GM21723 (cell line): Measurements from ENCODE around the gene PTCH1.

Source experiments
- ATAC-seq: cut with Tn5 transposase; IDR thresholded peaks from one replicate; pipeline ENCODE4 v1.9.1; 2021; ENCODE audit warnings: mild to moderate bottlenecking, moderate library complexity; ENCODE audit not compliant: unreplicated experiment

Gene PTCH1

DNA sequence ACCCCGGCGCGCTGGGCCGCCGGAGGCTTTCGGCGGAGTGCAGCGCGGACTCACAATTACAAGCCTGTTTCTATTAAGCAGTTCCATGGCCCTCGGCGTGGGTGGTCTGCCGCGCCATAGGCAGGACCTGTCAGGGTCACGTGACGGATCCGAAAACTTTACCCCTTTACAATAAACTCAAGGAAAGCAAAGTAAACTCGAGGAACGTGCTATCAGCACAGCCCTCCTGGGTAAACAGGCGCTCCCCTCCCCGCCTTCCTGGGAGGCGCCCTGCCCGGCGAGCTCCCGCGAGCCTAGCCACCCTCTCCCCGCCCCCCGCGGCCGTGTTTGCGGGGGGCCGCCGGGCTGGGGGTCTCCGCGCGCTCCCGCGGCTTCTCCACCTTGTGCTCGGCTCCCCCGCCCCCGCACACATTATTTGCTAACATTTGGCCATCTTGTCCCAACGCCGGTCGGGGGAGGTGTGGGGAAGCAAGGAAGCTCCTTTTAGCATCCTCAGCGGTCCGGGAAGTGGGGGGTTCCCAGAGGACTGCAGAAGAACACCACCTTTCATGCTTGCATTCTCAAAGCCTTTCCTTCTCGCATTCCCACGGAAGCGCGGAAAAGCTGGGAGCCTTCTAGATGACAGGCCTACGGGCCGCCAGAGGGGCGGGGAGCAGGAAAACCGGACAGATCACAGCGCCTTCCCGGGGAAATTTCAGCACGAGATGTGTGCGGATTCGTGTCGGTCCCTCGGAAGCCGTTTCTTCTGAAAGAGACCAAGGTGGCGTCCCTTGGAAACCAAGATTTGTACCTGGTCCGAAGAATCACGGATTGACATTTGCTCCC, at the start of gene PTCH1:
Gene PTCH1 (minus strand): TSS at position 238 of the 825 bp plus-strand sequence.
- ATAC-seq: no peak

- ATAC-seq: no peak
Observed at GRCh38 chr9:95565982-95566381, 49.2 kb upstream of the PTCH1 start.

- no peak for ATAC-seq
Observed at GRCh38 chr9:95561913-95562312, 45.1 kb upstream of the PTCH1 start.

GRCh38 chr9:95557142-95557541, 40.4 kb upstream of the PTCH1 start:
- ATAC-seq: no peak

- no peak for ATAC-seq
Observed at GRCh38 chr9:95556521-95556920, 39.8 kb upstream of the PTCH1 start.

DNA sequence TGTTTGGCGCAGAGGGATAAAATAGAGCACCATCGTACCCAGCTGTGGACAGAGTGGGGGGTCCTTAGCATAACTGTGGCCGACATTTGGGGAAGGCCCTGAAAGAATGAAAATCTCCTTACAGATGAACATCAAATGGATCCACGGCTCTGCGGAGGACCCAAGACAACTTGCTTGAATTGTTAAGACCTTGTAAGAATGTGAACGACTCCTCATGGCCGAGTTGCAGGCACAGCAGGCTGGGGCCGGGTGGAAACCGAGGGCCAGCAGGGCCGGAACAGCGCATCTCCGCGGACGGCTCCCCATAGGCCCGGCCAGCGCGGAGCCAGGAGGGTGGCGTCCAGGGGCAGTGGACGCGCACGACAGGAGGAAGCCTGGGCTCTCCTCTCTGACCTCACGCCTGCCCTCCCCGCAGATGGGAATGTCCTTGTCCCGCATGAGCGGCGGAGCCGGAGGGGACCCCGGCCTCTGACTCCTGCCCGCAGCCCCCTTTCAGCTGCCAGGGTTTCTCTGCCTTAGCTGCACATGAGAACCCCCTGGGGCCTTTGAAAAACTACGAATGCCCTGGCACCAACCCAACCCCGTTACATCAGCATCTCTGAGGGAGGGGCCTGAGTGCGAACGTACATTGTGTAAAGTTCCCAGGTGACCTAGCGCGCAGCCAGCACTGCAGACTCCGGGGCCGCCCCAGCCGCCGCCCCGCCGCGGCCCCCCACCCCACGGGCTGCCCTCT, 36.2 kb upstream of the PTCH1 start:
- ATAC-seq: no peak

- no peak for ATAC-seq
Observed at GRCh38 chr9:95552255-95552654, 35.5 kb upstream of the PTCH1 start.

- ATAC-seq: no peak
Observed at GRCh38 chr9:95551406-95551805, 34.6 kb upstream of the PTCH1 start.

- ATAC-seq: no peak
Observed at GRCh38 chr9:95545831-95546567, 29.2 kb upstream of the PTCH1 start.

GRCh38 chr9:95533996-95534680, 17.4 kb upstream of the PTCH1 start:
- ATAC-seq: no peak

DNA sequence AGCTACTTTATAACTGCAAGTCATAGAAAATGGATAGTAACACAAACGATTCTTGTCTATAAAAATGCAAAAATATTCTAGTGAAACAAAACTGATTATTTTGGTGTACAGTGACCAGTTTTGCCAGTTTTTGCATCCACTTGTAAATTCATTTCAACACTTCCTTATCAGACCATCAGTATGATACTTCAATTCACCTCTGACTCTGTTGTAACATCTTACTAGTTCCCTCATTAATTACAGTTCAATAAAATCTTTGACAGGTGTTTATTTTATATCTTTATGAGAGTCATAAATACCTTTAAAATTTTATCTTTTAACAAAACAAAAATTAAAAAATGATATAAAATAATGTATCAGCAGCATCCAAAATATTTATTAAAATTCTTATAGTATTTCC, 13.1 kb upstream of the PTCH1 start:
- no peak for ATAC-seq

- ATAC-seq: no peak
Observed at GRCh38 chr9:95528908-95529502, 12.2 kb upstream of the PTCH1 start.

GRCh38 chr9:95522871-95523370, 6.2 kb upstream of the PTCH1 start:
- no peak for ATAC-seq

GRCh38 chr9:95521699-95522098, 4.9 kb upstream of the PTCH1 start:
- ATAC-seq: no peak

DNA sequence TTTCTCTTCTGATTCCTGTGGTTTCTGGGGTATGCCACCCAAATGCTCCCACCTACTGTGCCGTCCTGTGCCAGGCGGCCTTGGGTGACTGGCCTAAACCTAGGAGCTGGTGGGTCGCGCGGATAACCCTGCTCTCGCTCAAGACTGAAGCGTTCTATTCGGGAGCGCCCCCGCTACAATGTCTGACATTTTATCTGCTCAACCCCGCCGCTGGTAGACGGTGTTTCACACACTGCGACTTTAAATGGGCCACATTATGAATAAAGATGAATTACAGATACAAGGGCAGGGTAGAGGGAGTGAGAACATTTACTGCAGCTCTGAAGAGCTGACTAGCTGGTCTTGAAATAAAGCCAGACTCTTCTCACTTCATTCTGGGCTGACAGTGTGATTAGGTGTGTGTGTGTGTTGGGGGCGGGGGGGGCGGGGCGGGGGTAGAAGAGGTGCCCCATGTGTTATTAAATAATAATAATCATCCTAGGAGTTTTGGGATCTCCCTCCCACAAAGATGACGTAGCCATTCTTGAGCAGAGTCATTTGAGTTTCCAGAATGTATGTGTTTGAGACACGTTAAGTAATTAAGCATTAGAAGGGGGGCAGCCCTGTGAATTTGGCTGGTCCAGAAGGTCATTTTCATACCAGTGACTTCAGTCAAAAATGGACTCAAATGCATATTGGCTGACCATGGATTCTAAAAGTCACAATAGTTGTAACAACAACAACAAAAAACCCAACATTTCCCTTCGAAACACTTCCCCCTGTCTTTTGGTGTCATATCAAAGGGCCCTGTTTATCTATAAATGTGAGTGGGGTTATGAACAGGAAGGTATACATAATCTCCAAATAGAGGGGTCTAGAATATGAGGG, 1.0 kb upstream of the PTCH1 start:
- ATAC-seq: no peak

GRCh38 chr9:95516221-95516733, 494 bp downstream of the PTCH1 start:
- no peak for ATAC-seq

GRCh38 chr9:95515272-95516113, 1.3 kb downstream of the PTCH1 start:
- ATAC-seq: no peak

- ATAC-seq: no peak
Observed at GRCh38 chr9:95514342-95514741, 2.4 kb downstream of the PTCH1 start.
